ENCODE measurements around the gene INS. TPM values are rescaled to one million over a fixed set of nuclear protein-coding genes. Genes with fewer than 3 reads are reported as not detected.

INS gene
- total and polyA plus RNA-seq, 4 donors, result 0.16 to 0.37 TPM; not detected in 2

DNA sequence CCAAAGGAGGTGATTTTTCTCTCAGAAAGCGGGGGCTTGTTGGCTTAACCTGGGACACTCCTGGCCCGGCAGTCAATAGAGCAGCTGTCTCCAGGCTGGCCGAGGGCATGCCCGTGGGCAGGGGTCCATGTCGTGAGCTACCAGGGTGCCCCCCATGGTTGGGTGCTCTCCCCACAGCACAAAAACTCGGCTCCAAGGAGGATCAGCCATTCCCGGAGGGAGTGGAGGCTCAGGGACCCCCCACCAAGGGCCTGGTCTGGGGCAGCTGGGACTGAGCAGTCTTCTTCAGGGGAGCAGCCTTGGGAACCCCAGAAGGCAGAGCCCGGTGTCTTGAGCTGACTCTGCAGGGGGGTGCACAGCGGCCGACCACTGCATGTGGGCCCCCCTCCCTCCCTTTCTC is 31.4 kb upstream of the INS start (continued):
- TF ChIP-seq TAF1 (conservative IDR thresholded peaks at IDR 0.05) (no peak), JUND (IDR thresholded peaks at IDR 0.05) (no peak)
- TF ChIP-seq, protein P1, sequence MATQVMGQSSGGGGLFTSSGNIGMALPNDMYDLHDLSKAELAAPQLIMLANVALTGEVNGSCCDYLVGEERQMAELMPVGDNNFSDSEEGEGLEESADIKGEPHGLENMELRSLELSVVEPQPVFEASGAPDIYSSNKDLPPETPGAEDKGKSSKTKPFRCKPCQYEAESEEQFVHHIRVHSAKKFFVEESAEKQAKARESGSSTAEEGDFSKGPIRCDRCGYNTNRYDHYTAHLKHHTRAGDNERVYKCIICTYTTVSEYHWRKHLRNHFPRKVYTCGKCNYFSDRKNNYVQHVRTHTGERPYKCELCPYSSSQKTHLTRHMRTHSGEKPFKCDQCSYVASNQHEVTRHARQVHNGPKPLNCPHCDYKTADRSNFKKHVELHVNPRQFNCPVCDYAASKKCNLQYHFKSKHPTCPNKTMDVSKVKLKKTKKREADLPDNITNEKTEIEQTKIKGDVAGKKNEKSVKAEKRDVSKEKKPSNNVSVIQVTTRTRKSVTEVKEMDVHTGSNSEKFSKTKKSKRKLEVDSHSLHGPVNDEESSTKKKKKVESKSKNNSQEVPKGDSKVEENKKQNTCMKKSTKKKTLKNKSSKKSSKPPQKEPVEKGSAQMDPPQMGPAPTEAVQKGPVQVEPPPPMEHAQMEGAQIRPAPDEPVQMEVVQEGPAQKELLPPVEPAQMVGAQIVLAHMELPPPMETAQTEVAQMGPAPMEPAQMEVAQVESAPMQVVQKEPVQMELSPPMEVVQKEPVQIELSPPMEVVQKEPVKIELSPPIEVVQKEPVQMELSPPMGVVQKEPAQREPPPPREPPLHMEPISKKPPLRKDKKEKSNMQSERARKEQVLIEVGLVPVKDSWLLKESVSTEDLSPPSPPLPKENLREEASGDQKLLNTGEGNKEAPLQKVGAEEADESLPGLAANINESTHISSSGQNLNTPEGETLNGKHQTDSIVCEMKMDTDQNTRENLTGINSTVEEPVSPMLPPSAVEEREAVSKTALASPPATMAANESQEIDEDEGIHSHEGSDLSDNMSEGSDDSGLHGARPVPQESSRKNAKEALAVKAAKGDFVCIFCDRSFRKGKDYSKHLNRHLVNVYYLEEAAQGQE (IDR thresholded peaks at IDR 0.05), result no peak

DNA sequence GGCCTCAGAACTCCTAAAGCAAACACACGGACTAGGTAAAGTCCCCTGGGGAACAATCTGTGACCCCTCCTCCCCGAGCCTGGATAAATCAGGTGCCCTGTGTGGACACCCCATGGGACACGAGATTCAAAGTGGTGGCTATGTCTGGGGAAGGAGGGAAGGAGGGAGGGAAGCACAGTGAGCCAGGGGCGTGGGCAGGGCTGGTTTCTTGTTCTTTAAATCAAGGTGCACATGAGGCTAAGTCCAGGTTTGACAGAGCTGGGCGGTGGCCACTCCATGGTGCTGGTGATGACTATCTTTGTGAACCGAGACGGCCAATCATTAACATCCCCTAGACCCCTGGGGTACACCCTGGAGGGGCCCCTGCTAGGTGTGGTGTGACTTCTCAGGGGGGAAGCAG is 30.9 kb upstream of the INS start:
- no peak overlapping the region for H3K9ac ChIP-seq (ENCODE audit: low read depth in 1 of 2, low read length in 2 of 2)
- H3K9me3 ChIP-seq (ENCODE audit: control insufficient read depth in 4 of 4, low read length in 3 of 4), result no peaks in the 10 kb centered on the region
- no peak for DNase-seq (ENCODE audit: low spot score)
- H3K4me3 ChIP-seq (ENCODE audit: low read depth in 1 of 3, low read length in 3 of 3), result no peak overlapping the region
- WGBS, result 66% methylated on average over 7 of the region's 7 CpGs
- TF ChIP-seq FOXA2 (IDR thresholded peaks at IDR 0.05) (no peak), YY1 (IDR thresholded peaks at IDR 0.05) (no peak), SP1 (IDR thresholded peaks at IDR 0.05) (no peak), EGR1 (IDR thresholded peaks at IDR 0.05; ENCODE audit: low read depth in 2 of 2) (no peak), GABPA (IDR thresholded peaks at IDR 0.05 in 1 of 2, conservative IDR thresholded peaks at IDR 0.05 in 1 of 2) (no peak), RAD21 (IDR thresholded peaks at IDR 0.05) (no peak), RXRA (IDR thresholded peaks at IDR 0.05) (no peak), FOXA1 (IDR thresholded peaks at IDR 0.05) (no peak), JUND (IDR thresholded peaks at IDR 0.05) (no peak), HNF4G (IDR thresholded peaks at IDR 0.05) (no peak), NR2F2 (IDR thresholded peaks at IDR 0.05) (no peak), HNF4A (conservative IDR thresholded peaks at IDR 0.05) (no peak), TAF1 (conservative IDR thresholded peaks at IDR 0.05) (no peak)
- TF ChIP-seq, protein P1 (IDR thresholded peaks at IDR 0.05), result no peak
- TF ChIP-seq, protein P2, sequence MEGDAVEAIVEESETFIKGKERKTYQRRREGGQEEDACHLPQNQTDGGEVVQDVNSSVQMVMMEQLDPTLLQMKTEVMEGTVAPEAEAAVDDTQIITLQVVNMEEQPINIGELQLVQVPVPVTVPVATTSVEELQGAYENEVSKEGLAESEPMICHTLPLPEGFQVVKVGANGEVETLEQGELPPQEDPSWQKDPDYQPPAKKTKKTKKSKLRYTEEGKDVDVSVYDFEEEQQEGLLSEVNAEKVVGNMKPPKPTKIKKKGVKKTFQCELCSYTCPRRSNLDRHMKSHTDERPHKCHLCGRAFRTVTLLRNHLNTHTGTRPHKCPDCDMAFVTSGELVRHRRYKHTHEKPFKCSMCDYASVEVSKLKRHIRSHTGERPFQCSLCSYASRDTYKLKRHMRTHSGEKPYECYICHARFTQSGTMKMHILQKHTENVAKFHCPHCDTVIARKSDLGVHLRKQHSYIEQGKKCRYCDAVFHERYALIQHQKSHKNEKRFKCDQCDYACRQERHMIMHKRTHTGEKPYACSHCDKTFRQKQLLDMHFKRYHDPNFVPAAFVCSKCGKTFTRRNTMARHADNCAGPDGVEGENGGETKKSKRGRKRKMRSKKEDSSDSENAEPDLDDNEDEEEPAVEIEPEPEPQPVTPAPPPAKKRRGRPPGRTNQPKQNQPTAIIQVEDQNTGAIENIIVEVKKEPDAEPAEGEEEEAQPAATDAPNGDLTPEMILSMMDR (IDR thresholded peaks at IDR 0.05; ENCODE audit: low read depth, low read length, missing input control), result no peak
- TF ChIP-seq, protein P3, sequence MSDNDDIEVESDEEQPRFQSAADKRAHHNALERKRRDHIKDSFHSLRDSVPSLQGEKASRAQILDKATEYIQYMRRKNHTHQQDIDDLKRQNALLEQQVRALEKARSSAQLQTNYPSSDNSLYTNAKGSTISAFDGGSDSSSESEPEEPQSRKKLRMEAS (IDR thresholded peaks at IDR 0.05), result no peak
- TF ChIP-seq, protein P4, sequence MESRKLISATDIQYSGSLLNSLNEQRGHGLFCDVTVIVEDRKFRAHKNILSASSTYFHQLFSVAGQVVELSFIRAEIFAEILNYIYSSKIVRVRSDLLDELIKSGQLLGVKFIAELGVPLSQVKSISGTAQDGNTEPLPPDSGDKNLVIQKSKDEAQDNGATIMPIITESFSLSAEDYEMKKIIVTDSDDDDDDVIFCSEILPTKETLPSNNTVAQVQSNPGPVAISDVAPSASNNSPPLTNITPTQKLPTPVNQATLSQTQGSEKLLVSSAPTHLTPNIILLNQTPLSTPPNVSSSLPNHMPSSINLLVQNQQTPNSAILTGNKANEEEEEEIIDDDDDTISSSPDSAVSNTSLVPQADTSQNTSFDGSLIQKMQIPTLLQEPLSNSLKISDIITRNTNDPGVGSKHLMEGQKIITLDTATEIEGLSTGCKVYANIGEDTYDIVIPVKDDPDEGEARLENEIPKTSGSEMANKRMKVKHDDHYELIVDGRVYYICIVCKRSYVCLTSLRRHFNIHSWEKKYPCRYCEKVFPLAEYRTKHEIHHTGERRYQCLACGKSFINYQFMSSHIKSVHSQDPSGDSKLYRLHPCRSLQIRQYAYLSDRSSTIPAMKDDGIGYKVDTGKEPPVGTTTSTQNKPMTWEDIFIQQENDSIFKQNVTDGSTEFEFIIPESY (IDR thresholded peaks at IDR 0.05), result no peak
- TF ChIP-seq, protein P5, sequence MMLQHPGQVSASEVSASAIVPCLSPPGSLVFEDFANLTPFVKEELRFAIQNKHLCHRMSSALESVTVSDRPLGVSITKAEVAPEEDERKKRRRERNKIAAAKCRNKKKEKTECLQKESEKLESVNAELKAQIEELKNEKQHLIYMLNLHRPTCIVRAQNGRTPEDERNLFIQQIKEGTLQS (IDR thresholded peaks at IDR 0.05), result no peak
- no peaks in the 10 kb centered on the region for H3K4me1 ChIP-seq (ENCODE audit: control insufficient read depth in 4 of 4, insufficient read depth in 4 of 4, low read length in 3 of 4)
- H3K27me3 ChIP-seq (ENCODE audit: control insufficient read depth in 4 of 4, insufficient read depth in 4 of 4, low read length in 3 of 4), result peaks cover 0 to 5% (median 3%) of the 10 kb centered on the region in 4 donors
- H3K36me3 ChIP-seq (ENCODE audit: control insufficient read depth in 4 of 4, insufficient read depth in 3 of 4, low read depth in 1 of 4, low read length in 3 of 4), result no peaks in the 10 kb centered on the region
- H3K27ac ChIP-seq (ENCODE audit: low read depth in 1 of 2, low read length in 2 of 2), result no peak overlapping the region

Data from liver (tissue), 9 donors.